ENCODE results near the gene LIPC. TPM values are rescaled to one million over a fixed set of nuclear protein-coding genes. Genes with fewer than 3 reads are reported as not detected.

Gene LIPC
- total and polyA plus RNA-seq, 2 donors (not counting 3 experiments of a cell fraction or from before 2014, with no cell fraction given): not detected

GRCh38 chr15:58399739-58400138 is 32.1 kb upstream of the LIPC start:
- Histone ChIP-seq H4K20me1 (replicated peaks; ENCODE audit: control insufficient read depth, extremely low read depth, insufficient read depth, low read length) (no peaks in the 10 kb centered on the region), H3K27ac (ENCODE audit: insufficient read depth, low read depth, low read length) (no peak overlapping the region), H3K27me3 (ENCODE audit: control insufficient read depth in 2 of 2, insufficient read depth in 2 of 2, low read length in 2 of 2) (peaks cover 11 to 27% of the 10 kb centered on the region in 2 experiments), H3K4me1 (ENCODE audit: control insufficient read depth, extremely low read depth, insufficient read depth, low read length) (no peaks in the 10 kb centered on the region), H3K9ac (replicated peaks; ENCODE audit: extremely low read depth, insufficient read depth, low read length) (no peak overlapping the region), H3K4me2 (ENCODE audit: insufficient read depth, low read length) (no peak overlapping the region), H3K36me3 (ENCODE audit: control insufficient read depth in 2 of 2, extremely low read depth in 1 of 2, insufficient read depth in 2 of 2, low read length in 2 of 2) (no peaks in the 10 kb centered on the region), H3K79me2 (ENCODE audit: control insufficient read depth, insufficient read depth, low read length) (no peaks in the 10 kb centered on the region), H3K4me3 (replicated peaks in 1 of 3; ENCODE audit: insufficient read depth in 1 of 3, low read depth in 1 of 3, low read length in 3 of 3) (no peak overlapping the region), H2AFZ (ENCODE audit: low read depth, low read length) (no peak overlapping the region), H3K9me1 (replicated peaks; ENCODE audit: control insufficient read depth, extremely low read depth, insufficient read depth, low read length) (no peaks in the 10 kb centered on the region), H3K9me3 (replicated peaks; ENCODE audit: control insufficient read depth, insufficient read depth, low read length) (no peaks in the 10 kb centered on the region)
- CTCF ChIA-PET: no interaction called here
- no TSS peak for BruUV-seq (replicated peaks)
- intact Hi-C loops (cut with micrococcal nuclease) (no loop called here), dilution Hi-C loops (cut with MboI; ENCODE audit: extremely low pct_ligation_motif_present, low sequenced_read_pairs) (no loop called here)
- POLR2A ChIA-PET: no interaction called here
- TF ChIP-seq EZH2 (IDR thresholded peaks at IDR 0.05; ENCODE audit: borderline replicate concordance, low read depth, low read length, severe bottlenecking): no peak
- no peak for TF ChIP-seq CTCF (IDR thresholded peaks at IDR 0.05; ENCODE audit: extremely low read depth in 1 of 2, insufficient read depth in 1 of 2, low read depth in 1 of 2, low read length in 2 of 2)
- TF ChIP-seq JUN (IDR thresholded peaks at IDR 0.05; ENCODE audit: borderline replicate concordance, insufficient read depth, insufficient read length, low read depth): no peak
- no peak for TF ChIP-seq POLR2AphosphoS5 (IDR thresholded peaks at IDR 0.05; ENCODE audit: insufficient read depth, low read depth, low read length)
- TF ChIP-seq POLR2A (IDR thresholded peaks at IDR 0.05; ENCODE audit: low read depth, low read length): no peak
- TF ChIP-seq FOS (IDR thresholded peaks at IDR 0.05; ENCODE audit: borderline replicate concordance, insufficient read depth, low read length): no peak
- no peak for TF ChIP-seq MYC (IDR thresholded peaks at IDR 0.05; ENCODE audit: low read depth, low read length)
- TF ChIP-seq, protein P1, sequence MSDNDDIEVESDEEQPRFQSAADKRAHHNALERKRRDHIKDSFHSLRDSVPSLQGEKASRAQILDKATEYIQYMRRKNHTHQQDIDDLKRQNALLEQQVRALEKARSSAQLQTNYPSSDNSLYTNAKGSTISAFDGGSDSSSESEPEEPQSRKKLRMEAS (IDR thresholded peaks at IDR 0.05; ENCODE audit: insufficient read depth, insufficient read length): no peak
- TF ChIP-seq GATA2 (IDR thresholded peaks at IDR 0.05; ENCODE audit: insufficient read depth, insufficient read length, low read depth, low read length): no peak
- DNase-seq (ENCODE audit: low read depth, low spot score) (no peak), FAIRE-seq (no peak)

Data from endothelial cell of umbilical vein (primary cell).